HepG2 (cell line): Measurements from ENCODE around the gene SOX12.

Source experiments
- ATF3 ChIP-seq: sonication (generic); formaldehyde crosslinking; IDR thresholded peaks from 2 replicates; pipeline ENCODE4 v1.4.0; 2020; ENCODE audit warnings: missing genetic modification reagents
- CTCF ChIP-seq: sonication (generic); formaldehyde crosslinking; IDR thresholded peaks from 2 replicates; pipeline ENCODE4 v1.5.0; 2020; ENCODE audit warnings: mild to moderate bottlenecking, missing genetic modification reagents, moderate library complexity
- FOXP4 ChIP-seq: sonication (generic); formaldehyde crosslinking; IDR thresholded peaks from 2 replicates; pipeline ENCODE4 v1.4.0; 2020; ENCODE audit warnings: missing genetic modification reagents
- HIC2 ChIP-seq: sonication (generic); formaldehyde crosslinking; IDR thresholded peaks from 2 replicates; pipeline ENCODE4 v1.9.0; 2022; ENCODE audit warnings: low read depth, missing genetic modification reagents
- KLF9 ChIP-seq: IDR thresholded peaks from 2 replicates; pipeline ENCODE4 v1.6.1; 2016; ENCODE audit warnings: low read depth
- PATZ1 ChIP-seq: sonication (generic); formaldehyde crosslinking; IDR thresholded peaks from 2 replicates; pipeline ENCODE4 v1.4.0; 2020; ENCODE audit warnings: missing genetic modification reagents
- PAWR ChIP-seq: sonication (generic); formaldehyde crosslinking; IDR thresholded peaks from 2 replicates; pipeline ENCODE4 v1.4.0; 2020; ENCODE audit warnings: missing genetic modification reagents, mild to moderate bottlenecking, borderline replicate concordance
- PTBP1 ChIP-seq: fragments of 200-400 bp; formaldehyde crosslinking; IDR thresholded peaks from 2 replicates; pipeline ENCODE4 v1.6.1; 2018; ENCODE audit warnings: low read length, low read depth; ENCODE audit not compliant: poor library complexity, severe bottlenecking
- SRF ChIP-seq: IDR thresholded peaks from 2 replicates; pipeline ENCODE4 v1.6.1; 2011; ENCODE audit warnings: mild to moderate bottlenecking, low read depth, low read length, moderate library complexity
- YEATS2 ChIP-seq: sonication (generic); formaldehyde crosslinking; IDR thresholded peaks from 2 replicates; pipeline ENCODE4 v1.4.0; 2020; ENCODE audit warnings: missing genetic modification reagents, borderline replicate concordance
- ZBTB33 ChIP-seq: sonication (generic); formaldehyde crosslinking; IDR thresholded peaks from 2 replicates; pipeline ENCODE4 v1.4.0; 2020; ENCODE audit warnings: missing genetic modification reagents

GRCh38 chr20:277496-277781, 47.9 kb upstream of the SOX12 start:
- no peak for TF ChIP-seq PATZ1
- TF ChIP-seq CTCF (CRISPR knock-in tag), result no peak
- no peak for TF ChIP-seq ZBTB33 (CRISPR knock-in tag)
- no peak for TF ChIP-seq YEATS2 (CRISPR knock-in tag)
- TF ChIP-seq ATF3 (CRISPR knock-in tag), result no peak
- no peak for TF ChIP-seq PTBP1
- TF ChIP-seq HIC2 (CRISPR knock-in tag), result no peak
- TF ChIP-seq SRF, result no peak
- no peak for TF ChIP-seq PAWR
- no peak for TF ChIP-seq FOXP4 (CRISPR knock-in tag)
- no peak for TF ChIP-seq KLF9 (CRISPR knock-in tag)
